ENCODE data around the gene ADPRHL1.

GRCh38 chr13:113461022-113461751 lies 7.9 kb upstream of the ADPRHL1 start:
- no peak for TF ChIP-seq EZH2 (IDR thresholded peaks at IDR 0.05; ENCODE audit: borderline replicate concordance)
- TF ChIP-seq CTCF (IDR thresholded peaks at IDR 0.05; ENCODE audit: poor library complexity), result no peak
